M059J (cell line): Measurements from ENCODE around the gene CAD. TPM values are rescaled to one million over a fixed set of nuclear protein-coding genes. Genes with fewer than 3 reads are reported as not detected.
A peak's percentile ranks its signal among the peaks of the same experiment; 100 is the strongest.
"Not testable (repeated sequence)": the region's sequence is repeated elsewhere in the genome, so short reads cannot be mapped to it uniquely, and the experiment has no call there.

Experiments
- DNase-seq: peaks from one replicate; pipeline ENCODE4 v3.0.0-alpha.2; 2012; ENCODE audit warnings: low read depth
- total RNA-seq: library from RNA; depleted of rRNA; stranded (reverse); fragments of >200 nt; shearing (Covaris generic); gene quantifications from 2 replicates; pipeline ENCODE4 v1.2.3, GENCODE V29; 2014; rRNA removed

Gene CAD
- total RNA-seq = 12.6 and 17.1 TPM in 2 replicates

- DNase-seq = peak; percentile 78
Observed at GRCh38 chr2:27217173-27218121, at the start of gene CAD. Gene CAD (plus strand): TSS chr2:27217369. CDS start chr2:27217552, 183 bp downstream.

- DNase-seq = peak; percentile 15
Observed at GRCh38 chr2:27170581-27171337, 46.4 kb upstream of the CAD start.

- DNase-seq = peak; percentile 6
Observed at GRCh38 chr2:27171351-27171848, 45.8 kb upstream of the CAD start.

GRCh38 chr2:27174638-27175037 is 42.5 kb upstream of the CAD start:
- peak; percentile 7 for DNase-seq

- no peak for DNase-seq
Observed at GRCh38 chr2:27175330-27175729, 41.8 kb upstream of the CAD start.

GRCh38 chr2:27175781-27176180 is 41.4 kb upstream of the CAD start:
- DNase-seq = not testable (repeated sequence)

GRCh38 chr2:27177441-27178351 is 39.5 kb upstream of the CAD start:
- no peak for DNase-seq

GRCh38 chr2:27178469-27178868 is 38.7 kb upstream of the CAD start:
- DNase-seq = no peak

- DNase-seq = no peak
Observed at GRCh38 chr2:27179344-27180000, 37.7 kb upstream of the CAD start.

- DNase-seq = no peak
Observed at GRCh38 chr2:27182346-27182745, 34.8 kb upstream of the CAD start.

- DNase-seq = no peak
Observed at GRCh38 chr2:27184115-27184514, 33.1 kb upstream of the CAD start.

- peak; percentile 41 for DNase-seq
Observed at GRCh38 chr2:27185331-27186026, 31.7 kb upstream of the CAD start.

- no peak for DNase-seq
Observed at GRCh38 chr2:27186613-27187345, 30.4 kb upstream of the CAD start.

- DNase-seq = no peak
Observed at GRCh38 chr2:27189989-27190388, 27.2 kb upstream of the CAD start.

- DNase-seq = peak; percentile 60
Observed at GRCh38 chr2:27191070-27191829, 25.9 kb upstream of the CAD start.

- peak; percentile 30 for DNase-seq
Observed at GRCh38 chr2:27194538-27195354, 22.4 kb upstream of the CAD start.

GRCh38 chr2:27195799-27196198 is 21.4 kb upstream of the CAD start:
- DNase-seq = not testable (repeated sequence)

GRCh38 chr2:27198068-27198467 is 19.1 kb upstream of the CAD start:
- not testable (repeated sequence) for DNase-seq
